Mesendoderm (in vitro differentiated cells): ENCODE measurements around the gene ARL5C.

ENCODE experiments used
- DNase-seq: peaks from one replicate; pipeline ENCODE4 v3.0.0; 2013
- H2AK5ac ChIP-seq: 2 replicates; pipeline ENCODE4 v1.6.1; 2013; ENCODE audit warnings: low read length, inconsistent platforms
- H2BK120ac ChIP-seq: 2 replicates; pipeline ENCODE4 v1.6.1; 2013; ENCODE audit warnings: low read depth, mild to moderate bottlenecking, low read length, moderate library complexity, mixed read lengths
- H2BK15ac ChIP-seq: replicated peaks from 2 replicates; pipeline ENCODE4 v1.6.1; 2013; ENCODE audit warnings: low read depth, mild to moderate bottlenecking, moderate library complexity
- H2BK5ac ChIP-seq: 2 replicates; pipeline ENCODE4 v1.6.1; 2013; ENCODE audit warnings: low read length, inconsistent platforms
- H3K18ac ChIP-seq: 2 replicates; pipeline ENCODE4 v1.6.1; 2013; ENCODE audit warnings: mild to moderate bottlenecking, low read length, mixed read lengths
- H3K23ac ChIP-seq: one replicate; pipeline ENCODE4 v1.6.1; 2013; ENCODE audit warnings: low read length
- H3K27ac ChIP-seq: 2 replicates; pipeline ENCODE4 v1.5.1; 2013; ENCODE audit warnings: low read depth, mild to moderate bottlenecking, inconsistent platforms, low read length, moderate library complexity
- H3K27me3 ChIP-seq: 2 replicates; pipeline ENCODE4 v1.6.1; 2013; ENCODE audit warnings: low read length, control low read depth, mild to moderate bottlenecking, inconsistent platforms; ENCODE audit not compliant: insufficient read depth, poor library complexity
- H3K36me3 ChIP-seq: 2 replicates; pipeline ENCODE4 v1.6.1; 2013; ENCODE audit warnings: low read length, inconsistent platforms; ENCODE audit not compliant: control insufficient read depth, insufficient read depth
- H3K4ac ChIP-seq: one replicate; pipeline ENCODE4 v1.6.1; 2013; ENCODE audit warnings: low read depth, mild to moderate bottlenecking, low read length, moderate library complexity
- H3K4me1 ChIP-seq: 2 replicates; pipeline ENCODE4 v1.6.1; 2013; ENCODE audit warnings: low read depth, low read length, inconsistent platforms; ENCODE audit not compliant: control insufficient read depth
- H3K4me2 ChIP-seq: 2 replicates; pipeline ENCODE4 v1.6.1; 2013; ENCODE audit warnings: low read length
- H3K4me3 ChIP-seq: 2 replicates; pipeline ENCODE4 v1.5.1; 2013; ENCODE audit warnings: mild to moderate bottlenecking, low read length
- H3K56ac ChIP-seq: one replicate; pipeline ENCODE4 v1.6.1; 2013; ENCODE audit warnings: low read length
- H3K79me1 ChIP-seq: 2 replicates; pipeline ENCODE4 v1.6.1; 2013; ENCODE audit warnings: low read length, inconsistent platforms
- H3K79me2 ChIP-seq: 2 replicates; pipeline ENCODE4 v1.6.1; 2013; ENCODE audit warnings: mild to moderate bottlenecking, low read length; ENCODE audit not compliant: control insufficient read depth, insufficient read depth
- H3K9ac ChIP-seq: 2 replicates; pipeline ENCODE4 v1.6.1; 2013; ENCODE audit warnings: low read length, inconsistent platforms
- H4K5ac ChIP-seq: one replicate; pipeline ENCODE4 v1.6.1; 2013; ENCODE audit warnings: low read length
- H4K8ac ChIP-seq: one replicate; pipeline ENCODE4 v1.6.1; 2013; ENCODE audit warnings: low read depth, mild to moderate bottlenecking, control low read depth, low read length, moderate library complexity
- WGBS: extraction: QIAGEN DNeasy Blood & Tissue Kit; methylation state at CpG from one replicate; pipeline ENCODE4 v1.1.7; 2013; ENCODE audit warnings: low lambda C conversion rate, missing lambda C conversion rate; ENCODE audit not compliant: insufficient coverage; ENCODE audit errors: extremely low coverage; 5-methylcytosine and 5-hydroxymethylcytosine counted together

Gene ARL5C

GRCh38 chr17:39116224-39116623 is 49.7 kb downstream of the ARL5C start:
- no peaks in the 10 kb centered on the region for H3K79me1 ChIP-seq
- DNase-seq = no peak
- H2BK15ac ChIP-seq = no peak overlapping the region
- no peaks in the 10 kb centered on the region for H3K4me1 ChIP-seq
- H3K4ac ChIP-seq = no peak overlapping the region
- H3K4me2 ChIP-seq = no peak overlapping the region
- WGBS = no CpG with 5 or more reads among the region's 3 CpGs
- no peak overlapping the region for H4K8ac ChIP-seq
- no peak overlapping the region for H3K23ac ChIP-seq
- H3K9ac ChIP-seq = no peak overlapping the region
- H4K5ac ChIP-seq = no peak overlapping the region
- no peak overlapping the region for H3K27ac ChIP-seq
- H3K27me3 ChIP-seq = no peaks in the 10 kb centered on the region
- no peak overlapping the region for H2BK5ac ChIP-seq
- no peaks in the 10 kb centered on the region for H3K79me2 ChIP-seq
- H3K36me3 ChIP-seq = no peaks in the 10 kb centered on the region
- no peak overlapping the region for H3K18ac ChIP-seq
- H3K56ac ChIP-seq = no peak overlapping the region
- H2BK120ac ChIP-seq = no peak overlapping the region
- H3K4me3 ChIP-seq = no peak overlapping the region
- no peak overlapping the region for H2AK5ac ChIP-seq

- Histone ChIP-seq H4K8ac (no peak overlapping the region), H3K4me2 (no peak overlapping the region), H3K4ac (no peak overlapping the region), H2BK15ac (no peak overlapping the region), H3K56ac (peak overlapping the region; percentile 18), H3K18ac (no peak overlapping the region), H3K4me1 (no peaks in the 10 kb centered on the region), H3K27me3 (no peaks in the 10 kb centered on the region), H2BK5ac (no peak overlapping the region), H3K9ac (no peak overlapping the region), H3K27ac (no peak overlapping the region), H3K79me2 (no peaks in the 10 kb centered on the region), H3K4me3 (no peak overlapping the region), H3K36me3 (no peaks in the 10 kb centered on the region), H2BK120ac (no peak overlapping the region), H3K23ac (no peak overlapping the region), H3K79me1 (no peaks in the 10 kb centered on the region), H4K5ac (no peak overlapping the region), H2AK5ac (no peak overlapping the region)
- DNase-seq = no peak
- no CpG with 5 or more reads among the region's 5 CpGs for WGBS
Observed at GRCh38 chr17:39115135-39115534, 50.8 kb downstream of the ARL5C start.

GRCh38 chr17:39114723-39115122 is 51.2 kb downstream of the ARL5C start:
- no peak overlapping the region for H2BK120ac ChIP-seq
- no peak overlapping the region for H3K9ac ChIP-seq
- H3K79me2 ChIP-seq = no peaks in the 10 kb centered on the region
- no peak overlapping the region for H3K4me2 ChIP-seq
- no peak overlapping the region for H3K56ac ChIP-seq
- WGBS = no CpG with 5 or more reads among the region's 14 CpGs
- no peak overlapping the region for H3K18ac ChIP-seq
- no peak overlapping the region for H2BK5ac ChIP-seq
- no peaks in the 10 kb centered on the region for H3K36me3 ChIP-seq
- no peak overlapping the region for H3K23ac ChIP-seq
- no peak overlapping the region for H3K4me3 ChIP-seq
- H3K27me3 ChIP-seq = no peaks in the 10 kb centered on the region
- H3K79me1 ChIP-seq = no peaks in the 10 kb centered on the region
- no peaks in the 10 kb centered on the region for H3K4me1 ChIP-seq
- no peak for DNase-seq
- H3K27ac ChIP-seq = no peak overlapping the region
- no peak overlapping the region for H4K5ac ChIP-seq
- no peak overlapping the region for H4K8ac ChIP-seq
- H3K4ac ChIP-seq = no peak overlapping the region
- H2BK15ac ChIP-seq = no peak overlapping the region
- no peak overlapping the region for H2AK5ac ChIP-seq

GRCh38 chr17:39113871-39114270 is 52.1 kb downstream of the ARL5C start:
- no CpG with 5 or more reads among the region's 2 CpGs for WGBS
- Histone ChIP-seq H3K23ac (no peak overlapping the region), H3K36me3 (no peaks in the 10 kb centered on the region), H2AK5ac (no peak overlapping the region), H2BK15ac (no peak overlapping the region), H3K9ac (no peak overlapping the region), H2BK5ac (no peak overlapping the region), H3K27ac (no peak overlapping the region), H2BK120ac (no peak overlapping the region), H3K4me3 (no peak overlapping the region), H3K4me2 (no peak overlapping the region), H3K79me2 (no peaks in the 10 kb centered on the region), H3K18ac (no peak overlapping the region), H3K4ac (no peak overlapping the region), H4K5ac (no peak overlapping the region), H4K8ac (no peak overlapping the region), H3K79me1 (no peaks in the 10 kb centered on the region), H3K4me1 (no peaks in the 10 kb centered on the region), H3K56ac (no peak overlapping the region), H3K27me3 (no peaks in the 10 kb centered on the region)
- no peak for DNase-seq

- Histone ChIP-seq H3K79me1 (no peaks in the 10 kb centered on the region), H2BK5ac (no peak overlapping the region), H3K23ac (no peak overlapping the region), H4K8ac (no peak overlapping the region), H3K36me3 (no peaks in the 10 kb centered on the region), H3K27ac (no peak overlapping the region), H3K4me2 (no peak overlapping the region), H4K5ac (no peak overlapping the region), H3K4ac (no peak overlapping the region), H3K4me1 (no peaks in the 10 kb centered on the region), H3K56ac (no peak overlapping the region), H2AK5ac (no peak overlapping the region), H2BK120ac (no peak overlapping the region), H2BK15ac (no peak overlapping the region), H3K18ac (no peak overlapping the region), H3K9ac (no peak overlapping the region), H3K27me3 (no peaks in the 10 kb centered on the region), H3K4me3 (no peak overlapping the region), H3K79me2 (no peaks in the 10 kb centered on the region)
- WGBS = no CpG with 5 or more reads among the region's 19 CpGs
- no peak for DNase-seq
Observed at GRCh38 chr17:39110435-39111136, 55.4 kb downstream of the ARL5C start.
